K562 (cell line): ENCODE data around the gene TP53BP2. TPM values are rescaled to one million over a fixed set of nuclear protein-coding genes. Genes with fewer than 3 reads are reported as not detected.
A peak's percentile ranks its signal among the peaks of the same experiment; 100 is the strongest.

Experiments
- ARID3B ChIP-seq: fragments of 250-450 bp; sonication (Bioruptor Pico); IDR thresholded peaks from 2 replicates; pipeline ENCODE4 v1.4.0; 2020; ENCODE audit warnings: borderline replicate concordance
- CAMTA2 ChIP-seq: fragments of 250-450 bp; sonication (Bioruptor Pico); conservative IDR thresholded peaks from 2 replicates; pipeline ENCODE4 v1.5.1; 2022
- CHD2 ChIP-seq: IDR thresholded peaks from 2 replicates; pipeline ENCODE4 v1.6.1; 2011; ENCODE audit warnings: low read depth, low read length
- CXXC5 ChIP-seq: fragments of 250-450 bp; sonication (Bioruptor Pico); IDR thresholded peaks from 2 replicates; pipeline ENCODE4 v1.8.0; 2022; ENCODE audit warnings: inconsistent platforms, mild to moderate bottlenecking, moderate library complexity
- ELF1 ChIP-seq: fragments of 200-800 bp; sonication (Bioruptor generic); IDR thresholded peaks from 2 replicates; pipeline ENCODE4 v1.6.1; 2016; ENCODE audit warnings: missing genetic modification characterization, missing compliant biosample characterization
- GTF2A2 ChIP-seq: IDR thresholded peaks from 2 replicates; pipeline ENCODE4 v1.6.1; 2016; ENCODE audit warnings: mild to moderate bottlenecking, missing genetic modification characterization, missing compliant biosample characterization
- KDM1A ChIP-seq, 2 experiments: fragments of 450-650 bp; IDR thresholded peaks; 2 replicates each; pipeline ENCODE4 v1.6.1; 2016; ENCODE audit warnings: mild to moderate bottlenecking in 2 of 2
- LEF1 ChIP-seq: fragments of 450-650 bp; IDR thresholded peaks from 2 replicates; pipeline ENCODE4 v1.6.1; 2016; ENCODE audit warnings: mild to moderate bottlenecking
- MEF2A ChIP-seq: IDR thresholded peaks from 2 replicates; pipeline ENCODE4 v1.6.1; 2011; ENCODE audit warnings: low read depth, mild to moderate bottlenecking, low read length, moderate library complexity; ENCODE audit not compliant: control insufficient read depth
- NCOA2 ChIP-seq, 2 experiments: fragments of 450-650 bp; IDR thresholded peaks; 2 replicates each; pipeline ENCODE4 v1.6.1; 2018; ENCODE audit warnings: mild to moderate bottlenecking in 2 of 2, moderate library complexity in 1 of 2; ENCODE audit not compliant: partially characterized antibody in 2 of 2
- RUNX1 ChIP-seq: sonication (generic); IDR thresholded peaks from 2 replicates; pipeline ENCODE4 v1.6.1; 2016; ENCODE audit warnings: antibody characterized with exemption, low read depth
- SRSF1 ChIP-seq: fragments of 200-400 bp; formaldehyde crosslinking; IDR thresholded peaks from 2 replicates; pipeline ENCODE4 v1.6.1; 2017; ENCODE audit warnings: mild to moderate bottlenecking, low read depth, low read length, moderate library complexity
- TCFL5 ChIP-seq: fragments of 250-450 bp; sonication (Bioruptor Pico); conservative IDR thresholded peaks from 2 replicates; pipeline ENCODE4 v1.6.1; 2021; ENCODE audit warnings: mild to moderate bottlenecking, moderate library complexity, matching md5 sums
- YBX1 ChIP-seq: fragments of 450-650 bp; IDR thresholded peaks from 2 replicates; pipeline ENCODE4 v1.7.1; 2016; ENCODE audit warnings: mild to moderate bottlenecking
- ZBTB11 ChIP-seq, 3 experiments: fragments of 200-800 bp in 1 of 3; fragments of 250-450 bp in 1 of 3; fragments of 450-650 bp in 1 of 3; sonication (Bioruptor Pico) in 1 of 3; sonication (Bioruptor generic) in 1 of 3; formaldehyde crosslinking in 1 of 3; IDR thresholded peaks; 2 replicates each; pipeline versions ENCODE4 v1.6.1 to v1.8.0; 2016 to 2022; ENCODE audit warnings: mild to moderate bottlenecking in 2 of 3, missing genetic modification characterization in 2 of 3, missing compliant biosample characterization in 1 of 3, moderate library complexity in 1 of 3
- ZFX ChIP-seq: sonication (generic); formaldehyde crosslinking; IDR thresholded peaks from 2 replicates; pipeline ENCODE4 v1.8.0; 2022; ENCODE audit warnings: mild to moderate bottlenecking, missing genetic modification reagents, moderate library complexity
- ZNF143 ChIP-seq: sonication (generic); formaldehyde crosslinking; IDR thresholded peaks from 2 replicates; pipeline ENCODE4 v1.9.0; 2022; ENCODE audit warnings: mild to moderate bottlenecking, missing genetic modification reagents
- ZNF184 ChIP-seq: sonication (generic); formaldehyde crosslinking; IDR thresholded peaks from 2 replicates; pipeline ENCODE4 v1.5.0; 2020; ENCODE audit warnings: missing genetic modification reagents
- ZNF280A ChIP-seq: fragments of 450-650 bp; IDR thresholded peaks from 2 replicates; pipeline ENCODE4 v1.6.1; 2018; ENCODE audit warnings: mild to moderate bottlenecking, low read depth; ENCODE audit not compliant: partially characterized antibody
- polyA plus RNA-seq, 8 experiments: library from polyadenylated mRNA; depleted of rRNA in 4 of 8; stranded (reverse) in 5 of 8; unstranded in 3 of 8; fragments of >200 nt; fragmentation: Nextera tagmentation in 2 of 8; fragmentation: Illumina TruSeq in 1 of 8; extraction: Ambion mirVana in 2 of 8; extraction: Trizol in 1 of 8; gene quantifications; 2 replicates each; pipeline versions ENCODE4 v1.2.1 to v1.2.3, GENCODE V29; 2011 to 2014; ENCODE audit warnings: inconsistent platforms in 1 of 8, missing spikeins in 1 of 8
- total RNA-seq, 7 experiments: library from RNA; depleted of rRNA in 6 of 7; stranded (reverse); fragments of >200 nt in 6 of 7; fragmentation: Illumina TruSeq in 2 of 7; extraction: Trizol in 2 of 7; gene quantifications; 2 replicates each; pipeline versions ENCODE4 v1.2.1 to v1.2.3, GENCODE V29; 2011 to 2021; ENCODE audit warnings: low replicate concordance in 1 of 7
- TF ChIP-seq, protein P1 (sequence below): fragments of 450-650 bp; IDR thresholded peaks from 2 replicates; pipeline ENCODE4 v1.6.1; 2016; ENCODE audit warnings: borderline replicate concordance

Gene TP53BP2
- total and polyA plus RNA-seq, 9 of the 15 experiments (the other 6 are each of a cell fraction or from before 2014, with no cell fraction given) = 17.0 to 69.6 (median 40.1) TPM

DNA sequence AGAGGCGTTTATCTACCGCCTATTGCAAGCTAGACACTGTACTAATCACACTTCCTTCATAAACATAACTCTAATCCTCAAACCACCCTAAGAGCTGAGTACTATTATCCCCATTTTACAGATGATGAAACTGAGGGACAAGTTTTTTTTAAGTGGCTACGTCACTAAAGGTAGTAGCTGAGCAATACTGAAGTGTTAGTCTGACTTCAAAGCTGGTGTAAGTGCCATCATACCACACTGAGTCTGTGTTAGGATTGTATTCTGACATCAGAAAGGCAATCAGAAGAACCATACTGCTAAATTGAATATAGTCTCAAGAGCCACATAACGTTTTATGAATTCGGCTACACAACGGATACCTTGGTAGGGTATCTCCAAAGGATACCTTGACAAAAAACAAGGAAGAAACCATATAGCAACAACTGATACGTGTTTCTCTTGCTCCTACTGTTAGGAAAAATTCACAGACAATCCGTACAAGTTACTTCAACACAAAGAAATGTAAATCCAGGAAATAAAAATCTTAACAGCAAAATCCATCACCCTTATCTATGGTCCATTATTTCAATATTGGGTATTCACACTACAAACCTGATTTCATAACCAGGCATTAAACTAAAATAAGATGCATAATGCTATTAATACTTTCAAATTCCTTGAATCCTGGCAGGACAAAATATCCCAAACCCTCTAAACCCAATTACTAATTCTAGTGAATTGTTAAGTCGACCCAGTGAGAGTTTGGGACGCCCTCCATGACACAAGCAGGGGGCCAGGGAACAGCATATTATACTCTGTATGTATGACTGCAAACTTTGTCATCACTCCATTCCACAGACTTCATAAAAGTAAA, 1.6 kb downstream of the TP53BP2 start (continued):
- TF ChIP-seq, protein P1, sequence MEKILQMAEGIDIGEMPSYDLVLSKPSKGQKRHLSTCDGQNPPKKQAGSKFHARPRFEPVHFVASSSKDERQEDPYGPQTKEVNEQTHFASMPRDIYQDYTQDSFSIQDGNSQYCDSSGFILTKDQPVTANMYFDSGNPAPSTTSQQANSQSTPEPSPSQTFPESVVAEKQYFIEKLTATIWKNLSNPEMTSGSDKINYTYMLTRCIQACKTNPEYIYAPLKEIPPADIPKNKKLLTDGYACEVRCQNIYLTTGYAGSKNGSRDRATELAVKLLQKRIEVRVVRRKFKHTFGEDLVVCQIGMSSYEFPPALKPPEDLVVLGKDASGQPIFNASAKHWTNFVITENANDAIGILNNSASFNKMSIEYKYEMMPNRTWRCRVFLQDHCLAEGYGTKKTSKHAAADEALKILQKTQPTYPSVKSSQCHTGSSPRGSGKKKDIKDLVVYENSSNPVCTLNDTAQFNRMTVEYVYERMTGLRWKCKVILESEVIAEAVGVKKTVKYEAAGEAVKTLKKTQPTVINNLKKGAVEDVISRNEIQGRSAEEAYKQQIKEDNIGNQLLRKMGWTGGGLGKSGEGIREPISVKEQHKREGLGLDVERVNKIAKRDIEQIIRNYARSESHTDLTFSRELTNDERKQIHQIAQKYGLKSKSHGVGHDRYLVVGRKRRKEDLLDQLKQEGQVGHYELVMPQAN = no peak
- TF ChIP-seq ELF1 (tag) (no peak; the same call in 1 of the 2 replicates), KDM1A (IDR thresholded peaks at IDR 0.05) (peak; percentile 96 to 98), TCFL5 (CRISPR knock-in tag) (no peak), YBX1 (no peak), RUNX1 (no peak), LEF1 (no peak), CHD2 (no peak), CXXC5 (CRISPR knock-in tag) (no peak), ZBTB11 (CRISPR knock-in tag; IDR thresholded peaks at IDR 0.05) (no peak), MEF2A (no peak), ZNF280A (no peak), ZNF143 (CRISPR knock-in tag) (no peak), GTF2A2 (tag) (no peak), ZFX (CRISPR knock-in tag) (no peak), ZNF184 (CRISPR knock-in tag) (no peak), CAMTA2 (CRISPR knock-in tag) (no peak), NCOA2 (IDR thresholded peaks at IDR 0.05; ENCODE audit: partially characterized antibody in 2 of 2) (no peak), ARID3B (CRISPR knock-in tag) (no peak), SRSF1 (no peak)
